WTC11 (cell line): Measurements from ENCODE around the gene C10orf90. TPM values are rescaled to one million over a fixed set of nuclear protein-coding genes. Genes with fewer than 3 reads are reported as not detected.

ENCODE experiments used
- ATAC-seq: fragments of 200-7000 bp; cut with Tn5 transposase; 2 replicates; pipeline ENCODE4 v1.10.0; 2021; ENCODE audit warnings: mild to moderate bottlenecking, moderate library complexity
- CTCF ChIA-PET: fragments of 300-600 bp; sonication (Branson Sonifier 250); formaldehyde crosslinking; loops from one replicate; lab custom pipeline; 2021; ENCODE audit warnings: antibody characterized with exemption; lab: Charles Lee
- POLR2A ChIA-PET: fragments of 350-600 bp; sonication (Branson Sonifier 250); formaldehyde crosslinking; loops from one replicate; lab custom pipeline; 2021; ENCODE audit warnings: antibody characterized with exemption; lab: Charles Lee
- DNase-seq: peaks from one replicate; pipeline ENCODE4 v3.0.0; 2021; ENCODE audit warnings: low spot score
- H3K27ac Mint-ChIP-seq: 2 replicates; pipeline ENCODE4 v1.8.0; 2021; ENCODE audit warnings: mixed read lengths
- H3K27me3 Mint-ChIP-seq: 2 replicates; pipeline ENCODE4 v1.8.0; 2021; ENCODE audit warnings: low read depth, mild to moderate bottlenecking, moderate library complexity, mixed read lengths
- H3K36me3 Mint-ChIP-seq: 2 replicates; pipeline ENCODE4 v1.8.0; 2021; ENCODE audit warnings: mixed read lengths
- H3K4me1 Mint-ChIP-seq: 2 replicates; pipeline ENCODE4 v1.8.0; 2022; ENCODE audit warnings: mixed read lengths
- H3K4me3 Mint-ChIP-seq: 2 replicates; pipeline ENCODE4 v1.8.0; 2021; ENCODE audit warnings: mild to moderate bottlenecking, moderate library complexity, mixed read lengths
- H3K9me3 Mint-ChIP-seq: 2 replicates; pipeline ENCODE4 v1.8.0; 2021; ENCODE audit warnings: mixed read lengths
- FOXK1 ChIP-seq: sonication (generic); formaldehyde crosslinking; IDR thresholded peaks from 2 replicates; pipeline ENCODE4 v1.8.0; 2022; ENCODE audit warnings: mild to moderate bottlenecking, moderate library complexity, missing genetic modification reagents
- GABPB1 ChIP-seq: sonication (generic); formaldehyde crosslinking; IDR thresholded peaks from 2 replicates; pipeline ENCODE4 v1.8.1; 2023; ENCODE audit warnings: mild to moderate bottlenecking, missing genetic modification reagents
- HMGA2 ChIP-seq: fragments of 250-450 bp; sonication (Bioruptor Pico); IDR thresholded peaks from 2 replicates; pipeline ENCODE4 v1.4.0; 2021; ENCODE audit warnings: mild to moderate bottlenecking, moderate library complexity
- JUN ChIP-seq: sonication (generic); formaldehyde crosslinking; IDR thresholded peaks from 2 replicates; pipeline ENCODE4 v1.8.0; 2023; ENCODE audit warnings: mild to moderate bottlenecking, missing genetic modification reagents
- KAT7 ChIP-seq: sonication (generic); formaldehyde crosslinking; IDR thresholded peaks from 2 replicates; pipeline ENCODE4 v1.8.1; 2023; ENCODE audit warnings: missing genetic modification reagents, mild to moderate bottlenecking, borderline replicate concordance
- MYBL2 ChIP-seq: sonication (generic); formaldehyde crosslinking; IDR thresholded peaks from 2 replicates; pipeline ENCODE4 v1.8.1; 2023; ENCODE audit warnings: mild to moderate bottlenecking, moderate library complexity, missing genetic modification reagents
- NFYB ChIP-seq: sonication (generic); formaldehyde crosslinking; conservative IDR thresholded peaks from 2 replicates; pipeline ENCODE4 v1.8.0; 2022; ENCODE audit warnings: low read depth, missing genetic modification reagents
- OVOL2 ChIP-seq: fragments of 250-450 bp; sonication (Bioruptor Pico); IDR thresholded peaks from 2 replicates; pipeline ENCODE4 v1.9.0; 2021; ENCODE audit warnings: mild to moderate bottlenecking, borderline replicate concordance
- RORB ChIP-seq: fragments of 250-450 bp; sonication (Bioruptor Pico); IDR thresholded peaks from 2 replicates; pipeline ENCODE4 v1.9.0; 2021; ENCODE audit warnings: mild to moderate bottlenecking
- TCF7 ChIP-seq: sonication (generic); formaldehyde crosslinking; IDR thresholded peaks from 2 replicates; pipeline ENCODE4 v1.8.0; 2022; ENCODE audit warnings: mild to moderate bottlenecking, low read depth, missing genetic modification reagents, moderate library complexity
- TEAD4 ChIP-seq: sonication (generic); formaldehyde crosslinking; IDR thresholded peaks from 2 replicates; pipeline ENCODE4 v1.8.0; 2022; ENCODE audit warnings: mild to moderate bottlenecking, missing genetic modification reagents
- TP53 ChIP-seq: sonication (generic); formaldehyde crosslinking; IDR thresholded peaks from 2 replicates; pipeline ENCODE4 v1.8.1; 2023; ENCODE audit warnings: mild to moderate bottlenecking, missing genetic modification reagents
- ZNF121 ChIP-seq: sonication (generic); formaldehyde crosslinking; IDR thresholded peaks from 2 replicates; pipeline ENCODE4 v1.8.0; 2023; ENCODE audit warnings: missing genetic modification reagents
- ZNF416 ChIP-seq: fragments of 250-450 bp; sonication (Bioruptor Pico); IDR thresholded peaks from 2 replicates; pipeline ENCODE4 v1.9.0; 2021; ENCODE audit warnings: mild to moderate bottlenecking, inconsistent platforms
- total RNA-seq: library from RNA; stranded (reverse); gene quantifications from 3 replicates; pipeline ENCODE4 v1.2.3, GENCODE V29; 2021
- TF ChIP-seq, protein P1 (sequence below): sonication (generic); formaldehyde crosslinking; IDR thresholded peaks from 2 replicates; pipeline ENCODE4 v1.8.1; 2023; ENCODE audit warnings: mild to moderate bottlenecking, missing genetic modification reagents, borderline replicate concordance
- TF ChIP-seq, protein P2 (sequence below): sonication (generic); formaldehyde crosslinking; conservative IDR thresholded peaks from 2 replicates; pipeline ENCODE4 v1.8.1; 2022; ENCODE audit warnings: mild to moderate bottlenecking, missing genetic modification reagents
- TF ChIP-seq, protein P3 (sequence below): sonication (generic); formaldehyde crosslinking; IDR thresholded peaks from 2 replicates; pipeline ENCODE4 v1.8.1; 2023; ENCODE audit warnings: mild to moderate bottlenecking, missing genetic modification reagents, moderate library complexity
- TF ChIP-seq, protein P4 (sequence below): sonication (generic); formaldehyde crosslinking; IDR thresholded peaks from 2 replicates; pipeline ENCODE4 v1.8.0; 2022; ENCODE audit warnings: mild to moderate bottlenecking, missing genetic modification reagents
- TF ChIP-seq, protein P5 (sequence below): sonication (generic); formaldehyde crosslinking; IDR thresholded peaks from 2 replicates; pipeline ENCODE4 v1.8.1; 2022; ENCODE audit warnings: mild to moderate bottlenecking, missing genetic modification reagents, moderate library complexity, borderline replicate concordance
- TF ChIP-seq, protein P6 (sequence below): fragments of 250-450 bp; sonication (Bioruptor Pico); IDR thresholded peaks from 2 replicates; pipeline ENCODE4 v1.9.0; 2021; ENCODE audit warnings: mild to moderate bottlenecking
- TF ChIP-seq, protein P7 (sequence below): sonication (generic); formaldehyde crosslinking; IDR thresholded peaks from 2 replicates; pipeline ENCODE4 v1.8.1; 2022; ENCODE audit warnings: low read depth, mild to moderate bottlenecking, moderate library complexity, missing genetic modification reagents, borderline replicate concordance

The C10orf90 gene
- total RNA-seq, 1 experiment from 2014 or later: 0.85 TPM

DNA sequence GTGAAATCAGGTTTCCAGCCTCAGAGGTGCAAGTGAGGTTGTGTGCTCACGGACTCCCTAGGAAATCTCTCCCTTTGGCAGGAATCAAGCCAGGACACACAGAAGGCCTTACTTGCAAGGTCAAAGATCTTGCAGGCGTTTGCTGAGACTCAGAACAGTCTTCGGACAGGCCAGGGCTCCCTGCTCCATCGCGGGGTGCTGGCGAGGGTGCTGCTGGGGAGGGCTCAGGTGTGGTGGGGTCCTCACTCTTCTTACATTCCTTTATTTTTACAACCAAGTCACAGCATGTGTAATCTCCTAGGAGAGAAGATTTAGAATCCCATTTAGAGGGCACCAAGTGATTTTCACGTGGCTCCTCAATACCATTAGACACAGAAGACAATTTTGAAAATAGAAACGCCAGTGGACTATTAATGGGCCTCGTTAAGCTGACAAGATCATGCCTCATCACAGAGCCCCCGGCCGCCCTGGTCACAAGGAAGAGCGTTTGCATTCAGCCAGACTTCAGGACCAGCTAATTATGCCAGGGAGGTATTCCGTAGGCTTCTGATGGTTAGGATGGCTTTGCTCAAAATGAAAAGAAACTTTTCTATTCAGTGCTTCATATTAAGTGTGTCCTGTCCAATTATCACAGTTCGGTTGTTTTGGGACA, 209.1 kb downstream of the C10orf90 start:
- DNase-seq (no peak), ATAC-seq (no peak)
- no peaks in the 10 kb centered on the region for H3K36me3 Mint-ChIP-seq
- peaks cover 8% of the 10 kb centered on the region for H3K9me3 Mint-ChIP-seq
- H3K27ac Mint-ChIP-seq: no peak overlapping the region
- ChIA-PET POLR2A (no interaction called here), CTCF (interaction anchor here (1.5 kb wide), 1 partner anchor 205 kb away, joined by 3 read pairs; no protein-coding TSS in a partner anchor)
- no peaks in the 10 kb centered on the region for H3K4me1 Mint-ChIP-seq
- H3K4me3 Mint-ChIP-seq: no peak overlapping the region
- TF ChIP-seq TCF7 (CRISPR knock-in tag) (no peak), TEAD4 (CRISPR knock-in tag) (no peak), FOXK1 (CRISPR knock-in tag) (no peak), TP53 (no peak), KAT7 (CRISPR knock-in tag) (no peak), JUN (CRISPR knock-in tag) (no peak)
- TF ChIP-seq, protein P1, sequence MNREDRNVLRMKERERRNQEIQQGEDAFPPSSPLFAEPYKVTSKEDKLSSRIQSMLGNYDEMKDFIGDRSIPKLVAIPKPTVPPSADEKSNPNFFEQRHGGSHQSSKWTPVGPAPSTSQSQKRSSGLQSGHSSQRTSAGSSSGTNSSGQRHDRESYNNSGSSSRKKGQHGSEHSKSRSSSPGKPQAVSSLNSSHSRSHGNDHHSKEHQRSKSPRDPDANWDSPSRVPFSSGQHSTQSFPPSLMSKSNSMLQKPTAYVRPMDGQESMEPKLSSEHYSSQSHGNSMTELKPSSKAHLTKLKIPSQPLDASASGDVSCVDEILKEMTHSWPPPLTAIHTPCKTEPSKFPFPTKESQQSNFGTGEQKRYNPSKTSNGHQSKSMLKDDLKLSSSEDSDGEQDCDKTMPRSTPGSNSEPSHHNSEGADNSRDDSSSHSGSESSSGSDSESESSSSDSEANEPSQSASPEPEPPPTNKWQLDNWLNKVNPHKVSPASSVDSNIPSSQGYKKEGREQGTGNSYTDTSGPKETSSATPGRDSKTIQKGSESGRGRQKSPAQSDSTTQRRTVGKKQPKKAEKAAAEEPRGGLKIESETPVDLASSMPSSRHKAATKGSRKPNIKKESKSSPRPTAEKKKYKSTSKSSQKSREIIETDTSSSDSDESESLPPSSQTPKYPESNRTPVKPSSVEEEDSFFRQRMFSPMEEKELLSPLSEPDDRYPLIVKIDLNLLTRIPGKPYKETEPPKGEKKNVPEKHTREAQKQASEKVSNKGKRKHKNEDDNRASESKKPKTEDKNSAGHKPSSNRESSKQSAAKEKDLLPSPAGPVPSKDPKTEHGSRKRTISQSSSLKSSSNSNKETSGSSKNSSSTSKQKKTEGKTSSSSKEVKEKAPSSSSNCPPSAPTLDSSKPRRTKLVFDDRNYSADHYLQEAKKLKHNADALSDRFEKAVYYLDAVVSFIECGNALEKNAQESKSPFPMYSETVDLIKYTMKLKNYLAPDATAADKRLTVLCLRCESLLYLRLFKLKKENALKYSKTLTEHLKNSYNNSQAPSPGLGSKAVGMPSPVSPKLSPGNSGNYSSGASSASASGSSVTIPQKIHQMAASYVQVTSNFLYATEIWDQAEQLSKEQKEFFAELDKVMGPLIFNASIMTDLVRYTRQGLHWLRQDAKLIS: no peak
- TF ChIP-seq, protein P2, sequence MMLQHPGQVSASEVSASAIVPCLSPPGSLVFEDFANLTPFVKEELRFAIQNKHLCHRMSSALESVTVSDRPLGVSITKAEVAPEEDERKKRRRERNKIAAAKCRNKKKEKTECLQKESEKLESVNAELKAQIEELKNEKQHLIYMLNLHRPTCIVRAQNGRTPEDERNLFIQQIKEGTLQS (CRISPR knock-in tag): no peak
- TF ChIP-seq, protein P3, sequence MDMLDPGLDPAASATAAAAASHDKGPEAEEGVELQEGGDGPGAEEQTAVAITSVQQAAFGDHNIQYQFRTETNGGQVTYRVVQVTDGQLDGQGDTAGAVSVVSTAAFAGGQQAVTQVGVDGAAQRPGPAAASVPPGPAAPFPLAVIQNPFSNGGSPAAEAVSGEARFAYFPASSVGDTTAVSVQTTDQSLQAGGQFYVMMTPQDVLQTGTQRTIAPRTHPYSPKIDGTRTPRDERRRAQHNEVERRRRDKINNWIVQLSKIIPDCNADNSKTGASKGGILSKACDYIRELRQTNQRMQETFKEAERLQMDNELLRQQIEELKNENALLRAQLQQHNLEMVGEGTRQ: no peak
- TF ChIP-seq, protein P4, sequence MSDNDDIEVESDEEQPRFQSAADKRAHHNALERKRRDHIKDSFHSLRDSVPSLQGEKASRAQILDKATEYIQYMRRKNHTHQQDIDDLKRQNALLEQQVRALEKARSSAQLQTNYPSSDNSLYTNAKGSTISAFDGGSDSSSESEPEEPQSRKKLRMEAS (CRISPR knock-in tag): no peak
- peaks cover 12% of the 10 kb centered on the region for H3K27me3 Mint-ChIP-seq

DNA sequence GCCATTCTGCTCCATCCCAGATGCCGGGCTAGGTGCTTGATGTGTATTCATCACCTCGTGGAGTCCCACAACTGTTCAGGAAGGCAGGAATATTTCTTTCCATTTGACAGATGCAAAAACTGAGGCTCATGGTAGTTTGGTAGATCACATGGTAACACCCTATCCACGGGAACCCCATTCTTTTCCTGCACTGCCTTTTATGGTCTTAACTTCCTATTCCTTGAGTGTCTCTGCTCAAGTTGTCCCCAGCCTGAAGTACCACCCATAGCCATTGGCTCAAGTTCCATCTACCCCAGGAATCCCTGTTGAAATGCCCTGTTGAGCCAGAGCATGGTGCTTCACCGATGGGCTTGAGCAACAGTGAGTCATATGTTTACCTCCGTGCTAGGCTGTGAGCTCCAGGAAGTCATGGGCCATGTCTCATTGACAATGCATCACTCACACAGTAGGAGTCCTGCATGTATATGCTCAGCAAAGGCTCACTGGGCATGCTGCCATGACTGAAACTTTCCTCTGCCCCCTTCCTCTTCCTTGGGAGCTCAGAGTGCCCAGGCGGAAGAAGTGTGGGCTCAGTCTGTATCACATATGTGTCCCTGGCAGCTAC, 210.5 kb downstream of the C10orf90 start:
- H3K4me3 Mint-ChIP-seq: no peak overlapping the region
- CTCF ChIA-PET: interaction anchor here (0.6 to 1.5 kb wide), 3 partner anchors 26 to 203 kb away, joined by 3 to 4 read pairs (median 3); partner anchors contain the start of gene ADAM12
- POLR2A ChIA-PET: no interaction called here
- ATAC-seq (no peak), DNase-seq (no peak)
- H3K9me3 Mint-ChIP-seq: peaks cover 8% of the 10 kb centered on the region
- H3K27me3 Mint-ChIP-seq: peaks cover 12% of the 10 kb centered on the region
- H3K36me3 Mint-ChIP-seq: no peaks in the 10 kb centered on the region
- no peaks in the 10 kb centered on the region for H3K4me1 Mint-ChIP-seq
- no peak for TF ChIP-seq GABPB1 (CRISPR knock-in tag)
- TF ChIP-seq OVOL2 (CRISPR knock-in tag): no peak
- no peak for TF ChIP-seq ZNF416 (CRISPR knock-in tag)
- TF ChIP-seq RORB (CRISPR knock-in tag): no peak
- no peak for TF ChIP-seq NFYB (CRISPR knock-in tag)
- TF ChIP-seq, protein P5, sequence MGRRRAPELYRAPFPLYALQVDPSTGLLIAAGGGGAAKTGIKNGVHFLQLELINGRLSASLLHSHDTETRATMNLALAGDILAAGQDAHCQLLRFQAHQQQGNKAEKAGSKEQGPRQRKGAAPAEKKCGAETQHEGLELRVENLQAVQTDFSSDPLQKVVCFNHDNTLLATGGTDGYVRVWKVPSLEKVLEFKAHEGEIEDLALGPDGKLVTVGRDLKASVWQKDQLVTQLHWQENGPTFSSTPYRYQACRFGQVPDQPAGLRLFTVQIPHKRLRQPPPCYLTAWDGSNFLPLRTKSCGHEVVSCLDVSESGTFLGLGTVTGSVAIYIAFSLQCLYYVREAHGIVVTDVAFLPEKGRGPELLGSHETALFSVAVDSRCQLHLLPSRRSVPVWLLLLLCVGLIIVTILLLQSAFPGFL: no peak
- no peak for TF ChIP-seq ZNF121
- TF ChIP-seq, protein P6, sequence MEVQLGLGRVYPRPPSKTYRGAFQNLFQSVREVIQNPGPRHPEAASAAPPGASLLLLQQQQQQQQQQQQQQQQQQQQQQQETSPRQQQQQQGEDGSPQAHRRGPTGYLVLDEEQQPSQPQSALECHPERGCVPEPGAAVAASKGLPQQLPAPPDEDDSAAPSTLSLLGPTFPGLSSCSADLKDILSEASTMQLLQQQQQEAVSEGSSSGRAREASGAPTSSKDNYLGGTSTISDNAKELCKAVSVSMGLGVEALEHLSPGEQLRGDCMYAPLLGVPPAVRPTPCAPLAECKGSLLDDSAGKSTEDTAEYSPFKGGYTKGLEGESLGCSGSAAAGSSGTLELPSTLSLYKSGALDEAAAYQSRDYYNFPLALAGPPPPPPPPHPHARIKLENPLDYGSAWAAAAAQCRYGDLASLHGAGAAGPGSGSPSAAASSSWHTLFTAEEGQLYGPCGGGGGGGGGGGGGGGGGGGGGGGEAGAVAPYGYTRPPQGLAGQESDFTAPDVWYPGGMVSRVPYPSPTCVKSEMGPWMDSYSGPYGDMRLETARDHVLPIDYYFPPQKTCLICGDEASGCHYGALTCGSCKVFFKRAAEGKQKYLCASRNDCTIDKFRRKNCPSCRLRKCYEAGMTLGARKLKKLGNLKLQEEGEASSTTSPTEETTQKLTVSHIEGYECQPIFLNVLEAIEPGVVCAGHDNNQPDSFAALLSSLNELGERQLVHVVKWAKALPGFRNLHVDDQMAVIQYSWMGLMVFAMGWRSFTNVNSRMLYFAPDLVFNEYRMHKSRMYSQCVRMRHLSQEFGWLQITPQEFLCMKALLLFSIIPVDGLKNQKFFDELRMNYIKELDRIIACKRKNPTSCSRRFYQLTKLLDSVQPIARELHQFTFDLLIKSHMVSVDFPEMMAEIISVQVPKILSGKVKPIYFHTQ (CRISPR knock-in tag): no peak
- TF ChIP-seq, protein P7, sequence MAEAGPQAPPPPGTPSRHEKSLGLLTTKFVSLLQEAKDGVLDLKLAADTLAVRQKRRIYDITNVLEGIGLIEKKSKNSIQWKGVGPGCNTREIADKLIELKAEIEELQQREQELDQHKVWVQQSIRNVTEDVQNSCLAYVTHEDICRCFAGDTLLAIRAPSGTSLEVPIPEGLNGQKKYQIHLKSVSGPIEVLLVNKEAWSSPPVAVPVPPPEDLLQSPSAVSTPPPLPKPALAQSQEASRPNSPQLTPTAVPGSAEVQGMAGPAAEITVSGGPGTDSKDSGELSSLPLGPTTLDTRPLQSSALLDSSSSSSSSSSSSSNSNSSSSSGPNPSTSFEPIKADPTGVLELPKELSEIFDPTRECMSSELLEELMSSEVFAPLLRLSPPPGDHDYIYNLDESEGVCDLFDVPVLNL (CRISPR knock-in tag): no peak
- TF ChIP-seq MYBL2 (CRISPR knock-in tag): no peak
- TF ChIP-seq HMGA2: no peak
- no peak overlapping the region for H3K27ac Mint-ChIP-seq
